ENCODE data around the gene PRG3. TPM values are rescaled to one million over a fixed set of nuclear protein-coding genes. Genes with fewer than 3 reads are reported as not detected.
A peak's percentile ranks its signal among the peaks of the same experiment; 100 is the strongest.

PRG3 gene
- polyA plus RNA-seq, 4 donors, result 0.21 to 1.2 (median 0.69) TPM

DNA sequence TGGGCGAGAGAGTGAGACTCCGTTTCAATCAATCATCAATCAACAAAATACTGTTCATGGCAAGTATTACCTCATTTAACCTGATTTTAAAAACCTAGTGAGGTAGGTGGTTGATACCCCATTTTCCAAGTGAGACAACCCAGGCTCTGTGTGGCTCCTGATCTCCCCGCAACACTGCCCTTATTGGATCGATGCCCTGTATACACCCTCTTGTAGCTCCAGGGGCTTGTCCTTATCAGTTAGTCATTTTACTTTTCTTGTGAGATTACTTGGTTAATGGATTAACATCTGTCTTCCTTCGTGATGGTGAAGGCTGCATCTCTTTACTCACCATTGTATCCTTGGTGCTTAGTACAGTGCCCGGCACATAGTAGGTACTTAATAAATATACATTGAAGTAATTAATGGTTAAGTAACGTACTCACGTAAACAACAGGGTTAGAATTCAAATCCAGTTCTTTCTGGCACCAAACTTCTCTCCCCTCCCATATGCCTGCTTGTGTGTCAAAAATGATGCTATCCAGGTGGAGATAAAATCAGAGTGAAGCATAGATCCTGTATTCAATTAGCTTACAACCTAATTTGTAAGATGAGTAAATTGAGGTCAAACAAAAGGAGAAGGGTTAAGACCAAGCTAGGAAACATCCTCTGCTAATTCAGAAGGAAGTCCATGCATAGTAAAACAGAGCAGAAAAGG lies 11.3 kb upstream of the PRG3 start:
- DNase-seq (ENCODE audit: low read depth in 4 of 4, low spot score in 2 of 4), result no peak

DNA sequence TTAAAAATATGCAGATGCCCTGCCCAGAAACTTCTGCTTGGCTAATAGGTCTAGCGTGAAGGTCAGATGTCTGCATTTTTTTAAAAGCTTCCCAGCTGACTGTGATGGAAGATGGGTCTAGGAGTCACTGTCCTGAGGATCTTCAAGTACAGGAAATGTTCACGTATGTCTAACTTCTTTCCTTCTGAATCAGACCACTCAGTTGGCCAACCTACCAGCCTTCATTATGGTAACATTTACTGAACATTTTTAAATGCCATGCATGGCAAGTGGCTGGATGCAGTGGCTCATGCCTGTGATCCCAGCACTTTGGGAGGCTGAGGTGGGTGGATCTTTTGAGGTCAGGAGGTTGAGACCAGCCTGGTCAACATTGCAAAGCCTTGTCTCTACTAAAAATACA lies 10.6 kb upstream of the PRG3 start:
- no peak for DNase-seq (ENCODE audit: low read depth in 4 of 4, low spot score in 2 of 4)

DNA sequence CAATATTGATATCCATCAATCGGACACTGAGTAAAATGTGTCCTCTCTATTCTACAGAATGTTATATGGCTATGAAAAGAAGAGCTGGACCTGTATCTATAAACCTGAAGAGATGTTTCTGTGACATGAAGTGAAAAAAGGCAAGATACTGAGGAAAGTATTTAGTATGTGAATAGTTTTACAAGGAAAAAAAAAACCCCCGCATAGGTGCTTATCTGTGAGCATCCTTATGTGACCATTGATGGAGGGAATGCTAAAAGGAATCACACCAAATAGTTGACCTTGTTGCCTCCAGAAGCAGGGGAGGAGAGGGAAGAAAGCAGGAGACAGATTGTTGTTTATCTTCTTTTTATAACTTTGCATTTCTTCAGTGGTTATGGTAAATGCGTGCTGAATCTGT lies 10.2 kb upstream of the PRG3 start:
- DNase-seq (ENCODE audit: low read depth in 4 of 4, low spot score in 2 of 4), result no peak

- no peak for DNase-seq (ENCODE audit: low read depth in 4 of 4, low spot score in 2 of 4)
Observed at GRCh38 chr11:57390535-57390934, 9.6 kb upstream of the PRG3 start, which contains the start of gene PRG2. PRG2 (minus strand) TSS chr11:57390650; CDS start chr11:57389944, 706 bp downstream.

DNA sequence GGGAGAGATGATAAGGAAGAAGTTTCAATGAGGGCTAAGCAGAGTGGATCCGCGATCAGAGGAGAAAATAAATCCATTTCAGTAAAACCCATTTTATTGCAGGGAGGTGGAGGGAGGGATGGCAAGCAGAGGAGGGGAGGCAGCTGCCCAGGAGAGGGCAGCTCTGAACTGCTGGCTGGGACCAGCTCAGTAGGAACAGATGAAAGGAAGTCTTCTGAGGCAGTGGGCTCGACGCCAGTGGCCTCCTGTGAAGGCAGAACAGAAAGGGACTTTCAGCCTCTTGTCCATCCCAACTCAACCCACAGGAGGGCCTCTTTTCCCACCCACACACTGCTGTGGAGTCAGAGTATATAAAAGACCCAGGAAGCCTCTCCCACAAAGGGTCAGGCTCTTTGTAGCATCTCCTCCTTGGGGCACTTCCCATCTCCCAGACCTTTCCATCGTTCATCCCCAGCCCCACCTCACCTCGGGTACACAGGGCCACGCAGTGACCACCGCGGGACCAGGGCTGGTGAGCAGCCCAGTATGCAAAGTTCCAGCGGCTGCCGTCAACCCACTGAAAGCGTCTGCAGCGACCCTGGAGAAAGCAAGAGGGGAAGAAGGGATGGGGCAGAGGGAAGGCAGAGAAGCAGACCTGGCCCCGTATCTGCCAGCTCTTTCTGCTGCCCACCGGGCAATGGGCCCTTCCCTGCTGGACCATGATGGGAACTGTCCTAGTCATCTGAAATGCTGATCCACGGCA lies 6.5 kb upstream of the PRG3 start:
- no peak for DNase-seq (ENCODE audit: low read depth in 4 of 4, low spot score in 2 of 4)

GRCh38 chr11:57386178-57386940 lies 5.4 kb upstream of the PRG3 start:
- DNase-seq (ENCODE audit: low read depth in 4 of 4, low spot score in 2 of 4), result peak; percentile 7 to 34 (median 30)

GRCh38 chr11:57379732-57380131 lies 1.2 kb downstream of the PRG3 start:
- DNase-seq (ENCODE audit: low read depth in 4 of 4, low spot score in 2 of 4), result peak; percentile 13 to 30 (median 29)

- DNase-seq (ENCODE audit: low read depth in 4 of 4, low spot score in 2 of 4), result no peak
Observed at GRCh38 chr11:57378186-57378585, 2.8 kb downstream of the PRG3 start.

DNA sequence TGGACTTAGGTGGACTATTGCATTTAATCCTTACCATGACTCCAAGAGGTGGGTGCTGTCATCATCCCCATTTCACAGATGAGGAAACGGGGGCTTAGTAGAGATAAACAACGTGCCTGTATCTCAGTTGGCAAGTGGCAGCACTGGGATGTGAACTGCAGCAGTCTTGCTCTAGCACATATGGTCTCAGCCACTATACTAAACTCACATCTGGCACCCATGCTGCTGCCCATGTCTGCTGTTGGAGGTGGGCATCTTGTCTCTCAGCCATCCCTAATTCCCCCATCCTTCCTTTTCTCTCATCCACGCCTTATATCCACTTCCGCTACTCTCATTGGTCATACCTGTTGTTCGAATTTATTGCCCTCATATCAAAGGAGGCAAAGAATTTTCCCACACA lies 3.8 kb downstream of the PRG3 start:
- DNase-seq (ENCODE audit: low read depth in 4 of 4, low spot score in 2 of 4), result no peak

GRCh38 chr11:57376095-57377090 lies 4.6 kb downstream of the PRG3 start:
- DNase-seq (ENCODE audit: low read depth in 4 of 4, low spot score in 2 of 4), result no peak

DNA sequence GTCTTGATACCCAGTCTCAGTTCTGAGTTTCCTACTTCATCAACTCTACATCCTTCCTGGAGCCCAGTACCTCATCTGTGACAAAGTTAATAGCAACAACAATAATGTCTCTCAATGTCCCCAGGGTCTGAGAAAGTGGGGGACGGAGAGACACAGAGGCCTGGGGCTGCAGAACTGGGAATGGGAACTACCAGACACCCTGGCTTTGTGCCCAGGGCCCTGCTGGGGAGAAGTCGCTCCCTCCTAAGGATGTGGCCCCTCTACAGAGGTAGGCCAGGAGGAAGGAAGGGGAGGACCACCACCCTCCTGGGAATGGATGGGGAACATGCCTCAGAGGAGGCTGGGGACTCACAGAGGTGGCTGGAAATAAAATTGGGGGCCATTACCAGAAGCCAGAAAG lies 5.5 kb downstream of the PRG3 start:
- DNase-seq (ENCODE audit: low read depth in 4 of 4, low spot score in 2 of 4), result no peak

DNA sequence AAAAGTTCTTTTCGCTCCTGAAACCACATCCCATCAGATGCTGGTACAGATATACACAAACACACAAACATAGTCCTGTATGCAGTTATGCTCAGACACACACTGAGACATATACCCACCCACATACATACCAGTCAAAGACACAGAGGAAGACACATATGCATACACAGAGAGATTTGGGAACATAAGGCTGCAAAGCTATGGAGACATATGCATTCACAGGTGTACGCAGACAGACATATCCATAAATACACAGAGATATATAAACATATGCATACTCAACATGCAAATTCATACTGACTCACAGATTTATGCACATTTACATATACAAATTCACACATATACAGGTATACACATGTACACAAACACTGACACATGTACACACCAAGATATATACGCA lies 6.0 kb downstream of the PRG3 start:
- no peak for DNase-seq (ENCODE audit: low read depth in 4 of 4, low spot score in 2 of 4)

GRCh38 chr11:57373146-57373545 lies 7.8 kb downstream of the PRG3 start:
- no peak for DNase-seq (ENCODE audit: low read depth in 4 of 4, low spot score in 2 of 4)

GRCh38 chr11:57370941-57371340 lies 10.0 kb downstream of the PRG3 start:
- no peak for DNase-seq (ENCODE audit: low read depth in 4 of 4, low spot score in 2 of 4)

GRCh38 chr11:57370251-57370650 lies 10.7 kb downstream of the PRG3 start:
- DNase-seq (ENCODE audit: low read depth in 4 of 4, low spot score in 2 of 4), result no peak

DNA sequence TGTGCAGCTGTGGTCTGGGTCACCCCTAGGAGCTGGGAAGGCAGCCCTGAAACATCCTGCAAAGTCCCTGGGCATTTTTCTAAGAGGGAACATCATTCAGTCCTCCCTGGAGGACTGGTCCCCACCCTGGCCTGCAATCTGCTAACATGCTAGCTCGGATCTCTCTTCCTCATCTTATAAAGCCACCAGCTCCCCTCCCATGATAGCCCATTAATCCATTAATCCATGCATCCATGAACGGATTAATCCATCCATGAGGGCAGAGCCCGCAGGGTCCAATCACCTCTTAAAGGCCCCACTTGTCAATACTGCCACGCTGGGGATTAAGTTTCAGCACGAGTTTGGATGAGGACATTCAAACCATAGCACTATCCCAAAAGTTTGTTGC lies 12.1 kb downstream of the PRG3 start:
- no peak for DNase-seq (ENCODE audit: low read depth in 4 of 4, low spot score in 2 of 4)

DNA sequence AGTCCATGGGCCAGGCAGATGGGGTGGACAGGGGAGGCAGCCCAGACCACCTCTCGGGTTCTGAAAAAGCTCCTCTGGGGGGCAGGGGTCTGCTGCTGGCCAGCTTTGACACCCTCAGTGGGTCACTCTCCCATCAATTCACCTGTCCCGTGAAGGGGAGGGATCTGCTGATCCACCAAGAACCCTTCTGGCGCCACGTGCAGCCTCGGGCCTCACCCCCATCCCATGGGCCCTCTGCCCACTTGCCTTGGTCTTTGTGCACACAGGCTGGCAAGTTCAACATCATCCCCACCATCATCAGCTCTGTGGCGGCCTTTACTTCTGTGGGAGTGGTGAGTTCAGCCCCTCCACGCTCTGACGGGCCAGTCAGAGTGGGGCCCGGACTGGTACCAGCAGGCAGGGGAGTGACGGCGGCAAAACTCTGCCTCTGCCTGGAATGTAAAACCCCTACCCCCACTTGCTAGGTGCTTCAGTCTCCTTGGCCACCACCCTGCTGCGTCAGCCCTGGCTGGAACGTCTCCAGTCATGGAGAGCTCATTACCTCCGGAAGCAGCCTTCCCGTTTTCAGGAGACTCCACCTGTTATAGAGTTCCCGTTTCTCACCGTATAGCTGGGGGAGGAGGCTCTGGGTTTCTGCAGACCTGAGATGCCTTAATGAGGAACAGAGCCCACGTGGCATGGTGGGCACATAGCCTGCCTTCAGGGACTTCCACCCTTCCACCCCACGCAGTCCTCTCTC lies 12.7 kb downstream of the PRG3 start:
- no peak for DNase-seq (ENCODE audit: low read depth in 4 of 4, low spot score in 2 of 4)

- DNase-seq (ENCODE audit: low read depth in 4 of 4, low spot score in 2 of 4), result no peak
Observed at GRCh38 chr11:57364851-57365660, 15.9 kb downstream of the PRG3 start.
